ENCODE results near the gene ADAMTS17.

GRCh38 chr15:100095541-100096247 lies 246.1 kb downstream of the ADAMTS17 start:
- TF ChIP-seq CEBPB (IDR thresholded peaks at IDR 0.05), result no peak
- TF ChIP-seq CTCF (IDR thresholded peaks at IDR 0.05), result no peak
- no peak for TF ChIP-seq POLR2A (IDR thresholded peaks at IDR 0.05; ENCODE audit: low read length)
- no peak for TF ChIP-seq E2F6 (IDR thresholded peaks at IDR 0.05; ENCODE audit: borderline replicate concordance, low read depth)
- TF ChIP-seq MAX (IDR thresholded peaks at IDR 0.05), result no peak
- TF ChIP-seq HOXB5 (CRISPR knock-in tag; IDR thresholded peaks at IDR 0.05), result no peak
- TF ChIP-seq ZSCAN20 (CRISPR knock-in tag; IDR thresholded peaks at IDR 0.05), result no peak
- no peak for TF ChIP-seq CBX8 (IDR thresholded peaks at IDR 0.05)
- no peak for TF ChIP-seq BHLHE40 (IDR thresholded peaks at IDR 0.05; ENCODE audit: low read depth, low read length)
- TF ChIP-seq CHD2 (IDR thresholded peaks at IDR 0.05; ENCODE audit: low read length, partially characterized antibody), result no peak
- no peak for TF ChIP-seq EP300 (IDR thresholded peaks at IDR 0.05)

Data from A549 (cell line).